Endothelial cell of umbilical vein (primary cell): Measurements from ENCODE around the gene ZNRF3.

Experiments used
- FOS ChIP-seq: IDR thresholded peaks from 2 replicates; pipeline ENCODE4 v1.6.1; 2011; ENCODE audit warnings: mild to moderate bottlenecking, low read length, moderate library complexity, borderline replicate concordance; ENCODE audit not compliant: insufficient read depth
- GATA2 ChIP-seq: IDR thresholded peaks from 2 replicates; pipeline ENCODE4 v1.7.0; 2011; ENCODE audit warnings: low read depth, mild to moderate bottlenecking, moderate library complexity, mixed read lengths, low read length; ENCODE audit not compliant: insufficient read length, insufficient read depth
- JUN ChIP-seq: IDR thresholded peaks from 2 replicates; pipeline ENCODE4 v1.6.1; 2011; ENCODE audit warnings: borderline replicate concordance, low read depth; ENCODE audit not compliant: insufficient read length, insufficient read depth
- MYC ChIP-seq: IDR thresholded peaks from one replicate; pipeline ENCODE4 v1.6.1; 2011; ENCODE audit warnings: mild to moderate bottlenecking, low read depth, low read length
- POLR2A ChIP-seq: IDR thresholded peaks from 2 replicates; pipeline ENCODE4 v1.6.1; 2012; ENCODE audit warnings: low read depth, mild to moderate bottlenecking, control low read depth, low read length
- POLR2AphosphoS5 ChIP-seq: IDR thresholded peaks from 2 replicates; pipeline ENCODE4 v1.6.1; 2012; ENCODE audit warnings: low read depth, mild to moderate bottlenecking, control low read depth, low read length, moderate library complexity; ENCODE audit not compliant: insufficient read depth
- TF ChIP-seq, protein P1 (sequence below), 2 donors: IDR thresholded peaks; 1 replicate in 1 of 2; 2 replicates in 1 of 2; pipeline ENCODE4 v1.5.1; 2011; ENCODE audit warnings: low read length in 2 of 2, mild to moderate bottlenecking in 2 of 2, moderate library complexity in 2 of 2, control low read depth in 1 of 2, inconsistent platforms in 1 of 2, low read depth in 1 of 2; ENCODE audit not compliant: insufficient read depth in 1 of 2; ENCODE audit errors: extremely low read depth in 1 of 2

DNA sequence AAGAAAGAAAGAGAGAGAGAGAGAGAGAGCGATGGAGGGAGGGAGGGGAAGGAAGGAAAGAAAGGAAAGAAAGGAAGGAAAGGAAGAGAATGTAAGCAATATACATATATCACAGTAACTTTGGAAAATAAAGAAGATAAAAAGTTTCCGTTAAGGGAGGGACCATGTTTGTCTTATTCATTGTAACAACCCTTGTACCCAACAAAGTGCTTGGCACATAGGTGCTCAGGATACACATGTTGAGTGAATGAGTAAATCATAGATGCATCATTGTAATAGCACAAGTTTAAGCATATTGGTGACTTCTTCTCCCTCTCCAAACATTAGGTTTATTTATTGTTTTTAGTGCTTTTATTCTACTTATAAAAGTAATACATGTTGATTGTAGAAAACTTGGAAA, 39.7 kb upstream of the ZNRF3 start:
- TF ChIP-seq, protein P1, sequence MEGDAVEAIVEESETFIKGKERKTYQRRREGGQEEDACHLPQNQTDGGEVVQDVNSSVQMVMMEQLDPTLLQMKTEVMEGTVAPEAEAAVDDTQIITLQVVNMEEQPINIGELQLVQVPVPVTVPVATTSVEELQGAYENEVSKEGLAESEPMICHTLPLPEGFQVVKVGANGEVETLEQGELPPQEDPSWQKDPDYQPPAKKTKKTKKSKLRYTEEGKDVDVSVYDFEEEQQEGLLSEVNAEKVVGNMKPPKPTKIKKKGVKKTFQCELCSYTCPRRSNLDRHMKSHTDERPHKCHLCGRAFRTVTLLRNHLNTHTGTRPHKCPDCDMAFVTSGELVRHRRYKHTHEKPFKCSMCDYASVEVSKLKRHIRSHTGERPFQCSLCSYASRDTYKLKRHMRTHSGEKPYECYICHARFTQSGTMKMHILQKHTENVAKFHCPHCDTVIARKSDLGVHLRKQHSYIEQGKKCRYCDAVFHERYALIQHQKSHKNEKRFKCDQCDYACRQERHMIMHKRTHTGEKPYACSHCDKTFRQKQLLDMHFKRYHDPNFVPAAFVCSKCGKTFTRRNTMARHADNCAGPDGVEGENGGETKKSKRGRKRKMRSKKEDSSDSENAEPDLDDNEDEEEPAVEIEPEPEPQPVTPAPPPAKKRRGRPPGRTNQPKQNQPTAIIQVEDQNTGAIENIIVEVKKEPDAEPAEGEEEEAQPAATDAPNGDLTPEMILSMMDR (IDR thresholded peaks at IDR 0.05; ENCODE audit: extremely low read depth in 1 of 2, insufficient read depth in 1 of 2, low read depth in 1 of 2, low read length in 2 of 2), result no peak
- TF ChIP-seq POLR2A, result no peak
- no peak for TF ChIP-seq MYC
- TF ChIP-seq JUN, result no peak
- no peak for TF ChIP-seq GATA2
- no peak for TF ChIP-seq POLR2AphosphoS5
- no peak for TF ChIP-seq FOS
